Duodenal mucosa (tissue), 2 donors: ENCODE measurements around the gene ITSN2.
A peak's percentile ranks its signal among the peaks of the same experiment; 100 is the strongest.
"Not testable (repeated sequence)": the region's sequence is repeated elsewhere in the genome, so short reads cannot be mapped to it uniquely, and the experiment has no call there.

Source experiments
- H3K27ac ChIP-seq: one replicate; pipeline ENCODE4 v1.7.0; 2013; ENCODE audit warnings: low read depth, low read length
- H3K27me3 ChIP-seq, 2 donors: one replicate each; pipeline ENCODE4 v1.7.0; 2013; ENCODE audit warnings: low read length in 2 of 2, control low read depth in 1 of 2; ENCODE audit not compliant: insufficient read depth in 2 of 2, control insufficient read depth in 1 of 2
- H3K36me3 ChIP-seq, 2 donors: one replicate each; pipeline ENCODE4 v1.7.0; 2013; ENCODE audit warnings: low read length in 2 of 2, control low read depth in 1 of 2; ENCODE audit not compliant: insufficient read depth in 2 of 2, control insufficient read depth in 1 of 2
- H3K4me1 ChIP-seq, 2 donors: one replicate each; pipeline ENCODE4 v1.7.0; 2013; ENCODE audit warnings: low read length in 2 of 2, control low read depth in 1 of 2; ENCODE audit not compliant: insufficient read depth in 2 of 2, control insufficient read depth in 1 of 2
- H3K4me3 ChIP-seq, 2 donors: one replicate each; pipeline ENCODE4 v1.7.0; 2013; ENCODE audit warnings: low read length in 2 of 2, low read depth in 1 of 2
- H3K9ac ChIP-seq, 2 donors: one replicate each; pipeline ENCODE4 v1.7.0; 2013; ENCODE audit warnings: low read length in 2 of 2, low read depth in 1 of 2
- H3K9me3 ChIP-seq, 2 donors: one replicate each; pipeline ENCODE4 v1.7.0; 2013; ENCODE audit warnings: low read length in 2 of 2, control low read depth in 1 of 2; ENCODE audit not compliant: control insufficient read depth in 1 of 2

Gene ITSN2

GRCh38 chr2:24363301-24363700, 3.0 kb upstream of the ITSN2 start:
- H3K27me3 ChIP-seq: no peaks in the 10 kb centered on the region
- no peak overlapping the region for H3K27ac ChIP-seq
- H3K9me3 ChIP-seq: no peaks in the 10 kb centered on the region
- H3K36me3 ChIP-seq: no peaks in the 10 kb centered on the region
- no peak overlapping the region for H3K9ac ChIP-seq
- H3K4me1 ChIP-seq: peaks cover 19 to 23% of the 10 kb centered on the region in 2 donors
- H3K4me3 ChIP-seq: no peak overlapping the region

- H3K4me3 ChIP-seq: no peak overlapping the region
- peaks cover 19 to 23% of the 10 kb centered on the region in 2 donors for H3K4me1 ChIP-seq
- no peaks in the 10 kb centered on the region for H3K9me3 ChIP-seq
- H3K27ac ChIP-seq: no peak overlapping the region
- H3K27me3 ChIP-seq: no peaks in the 10 kb centered on the region
- no peaks in the 10 kb centered on the region for H3K36me3 ChIP-seq
- H3K9ac ChIP-seq: no peak overlapping the region
Measured at GRCh38 chr2:24362253-24362652, 1.9 kb upstream of the ITSN2 start.

- Histone ChIP-seq H3K4me3 (peak overlapping the region; percentile 83 to 90), H3K36me3 (no peaks in the 10 kb centered on the region), H3K4me1 (peaks cover 17 to 23% of the 10 kb centered on the region in 2 donors), H3K27ac (no peak overlapping the region), H3K9ac (peak overlapping the region; percentile 74 to 91), H3K27me3 (no peaks in the 10 kb centered on the region), H3K9me3 (no peaks in the 10 kb centered on the region)
Measured at GRCh38 chr2:24360963-24361330, 611 bp upstream of the ITSN2 start.

- peaks cover 8 to 11% of the 10 kb centered on the region in 2 donors for H3K4me1 ChIP-seq
- H3K27ac ChIP-seq: peak overlapping the region; percentile 97
- no peaks in the 10 kb centered on the region for H3K36me3 ChIP-seq
- no peaks in the 10 kb centered on the region for H3K27me3 ChIP-seq
- peak overlapping the region; percentile 74 to 91 for H3K9ac ChIP-seq
- H3K9me3 ChIP-seq: no peaks in the 10 kb centered on the region
- H3K4me3 ChIP-seq: peak overlapping the region; percentile 83 to 90
Measured at GRCh38 chr2:24359129-24360049, 947 bp downstream of the ITSN2 start.

- not testable (repeated sequence) for H3K9ac ChIP-seq, H3K36me3 ChIP-seq, H3K4me3 ChIP-seq, H3K9me3 ChIP-seq, H3K27ac ChIP-seq, H3K27me3 ChIP-seq
- peaks cover 8 to 16% of the 10 kb centered on the region in 2 donors for H3K4me1 ChIP-seq
Measured at GRCh38 chr2:24357767-24358166, 2.6 kb downstream of the ITSN2 start.

GRCh38 chr2:24357115-24357514, 3.2 kb downstream of the ITSN2 start:
- not testable (repeated sequence) for H3K36me3 ChIP-seq, H3K9ac ChIP-seq, H3K27me3 ChIP-seq, H3K27ac ChIP-seq, H3K4me3 ChIP-seq, H3K9me3 ChIP-seq
- H3K4me1 ChIP-seq: peaks cover 8 to 16% of the 10 kb centered on the region in 2 donors

- no peaks in the 10 kb centered on the region for H3K36me3 ChIP-seq
- H3K9me3 ChIP-seq: no peaks in the 10 kb centered on the region
- no peak overlapping the region for H3K27ac ChIP-seq
- H3K4me3 ChIP-seq: no peak overlapping the region
- H3K9ac ChIP-seq: no peak overlapping the region
- no peaks in the 10 kb centered on the region for H3K27me3 ChIP-seq
- H3K4me1 ChIP-seq: peaks cover 8 to 10% of the 10 kb centered on the region in 2 donors
Measured at GRCh38 chr2:24354957-24355356, 5.4 kb downstream of the ITSN2 start.

- Histone ChIP-seq H3K27ac (no peak overlapping the region), H3K9ac (no peak overlapping the region), H3K4me3 (no peak overlapping the region), H3K9me3 (no peaks in the 10 kb centered on the region), H3K36me3 (no peaks in the 10 kb centered on the region), H3K4me1 (peaks cover 7 to 10% of the 10 kb centered on the region in 2 donors), H3K27me3 (no peaks in the 10 kb centered on the region)
Measured at GRCh38 chr2:24354395-24354794, 5.9 kb downstream of the ITSN2 start.

- Histone ChIP-seq H3K9ac (no peak overlapping the region), H3K27ac (no peak overlapping the region), H3K4me1 (peaks cover 3 to 9% of the 10 kb centered on the region in 2 donors)
Measured at GRCh38 chr2:24353973-24354372, 6.4 kb downstream of the ITSN2 start.

GRCh38 chr2:24353364-24353763, 7.0 kb downstream of the ITSN2 start:
- H3K4me1 ChIP-seq: peaks cover 0 to 5% of the 10 kb centered on the region in 2 donors
- H3K9me3 ChIP-seq: no peaks in the 10 kb centered on the region
- H3K27ac ChIP-seq: no peak overlapping the region
- H3K36me3 ChIP-seq: no peaks in the 10 kb centered on the region
- H3K27me3 ChIP-seq: no peaks in the 10 kb centered on the region
- no peak overlapping the region for H3K9ac ChIP-seq
- H3K4me3 ChIP-seq: no peak overlapping the region

More at GRCh38 chr2:24353973-24354372, 6.4 kb downstream of the ITSN2 start:
- Histone ChIP-seq H3K9me3 (no peaks in the 10 kb centered on the region), H3K27me3 (no peaks in the 10 kb centered on the region), H3K4me3 (no peak overlapping the region), H3K36me3 (no peaks in the 10 kb centered on the region)
